Spinal cord (tissue), 10 donors: ENCODE measurements around the gene MARCHF10. TPM values are rescaled to one million over a fixed set of nuclear protein-coding genes. Genes with fewer than 3 reads are reported as not detected.

Experiments
- DNase-seq, 6 donors: peaks; one replicate each; pipeline versions ENCODE4 v3.0.0 to v3.0.0-alpha.2; 2013 to 2015; ENCODE audit warnings: low spot score in 6 of 6, low read depth in 4 of 6
- H3K27ac ChIP-seq: one replicate; pipeline ENCODE4 v1.5.1; 2013; ENCODE audit warnings: low read depth, low read length, control low read depth
- H3K27me3 ChIP-seq: one replicate; pipeline ENCODE4 v1.6.1; 2013; ENCODE audit warnings: low read length; ENCODE audit not compliant: control insufficient read depth, insufficient read depth
- H3K36me3 ChIP-seq: one replicate; pipeline ENCODE4 v1.6.1; 2013; ENCODE audit warnings: low read length; ENCODE audit not compliant: control insufficient read depth, insufficient read depth
- H3K4me1 ChIP-seq: one replicate; pipeline ENCODE4 v1.6.1; 2013; ENCODE audit warnings: low read length; ENCODE audit not compliant: control insufficient read depth, insufficient read depth
- H3K4me3 ChIP-seq: one replicate; pipeline ENCODE4 v1.5.1; 2013; ENCODE audit warnings: low read depth, low read length, control low read depth
- H3K9me3 ChIP-seq: one replicate; pipeline ENCODE4 v1.6.1; 2013; ENCODE audit warnings: low read length; ENCODE audit not compliant: control insufficient read depth, insufficient read depth
- WGBS: methylation state at CpG from one replicate; pipeline ENCODE4 v1.1.5; 2013; ENCODE audit warnings: missing lambda C conversion rate; ENCODE audit not compliant: insufficient coverage; 5-methylcytosine and 5-hydroxymethylcytosine counted together
- polyA plus RNA-seq, 2 donors: library from polyadenylated mRNA; unstranded; fragments of 120-200 nt; gene quantifications; one replicate each; pipeline ENCODE4 v1.2.1, GENCODE V29; 2013; ENCODE audit not compliant: insufficient read length in 2 of 2
- total RNA-seq, 2 donors: library from RNA; depleted of rRNA in 1 of 2; stranded (reverse); fragments of 120-200 nt in 1 of 2; fragments of >200 nt in 1 of 2; gene quantifications; one replicate each; pipeline versions ENCODE4 v1.2.3 to v1.2.4, GENCODE V29; 2013 to 2014
- donor health status: healthy.

Gene MARCHF10
- total and polyA plus RNA-seq, 4 donors = 0.59 to 3.6 (median 2.6) TPM

GRCh38 chr17:62805234-62805633 is 2.9 kb downstream of the MARCHF10 start:
- Histone ChIP-seq H3K36me3 (no peaks in the 10 kb centered on the region), H3K27me3 (peaks cover 2% of the 10 kb centered on the region), H3K9me3 (no peaks in the 10 kb centered on the region), H3K27ac (no peak overlapping the region), H3K4me1 (peaks cover 10% of the 10 kb centered on the region), H3K4me3 (no peak overlapping the region)
- no CpG with 5 or more reads among the region's 3 CpGs for WGBS
- no peak for DNase-seq

DNA sequence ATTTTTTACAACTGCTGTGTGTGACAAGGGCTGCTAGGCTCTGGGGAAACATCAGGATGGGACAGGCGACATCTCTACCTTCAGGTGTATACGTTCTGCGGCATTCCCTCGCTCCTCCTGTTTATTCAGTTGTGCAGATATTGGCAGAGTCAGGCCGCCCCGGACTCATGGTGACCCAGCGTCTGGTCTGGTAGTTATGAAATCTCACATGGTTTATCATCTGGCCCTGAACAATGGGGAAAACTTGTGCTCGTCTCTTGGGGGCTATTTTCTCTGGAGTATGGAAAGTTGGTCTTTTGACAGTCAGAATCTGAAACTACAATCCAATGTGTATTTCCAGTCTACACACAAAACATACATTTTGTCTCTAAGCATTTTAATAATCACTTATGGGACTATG is 3.3 kb downstream of the MARCHF10 start:
- Histone ChIP-seq H3K9me3 (no peaks in the 10 kb centered on the region), H3K27me3 (peaks cover 2% of the 10 kb centered on the region), H3K36me3 (no peaks in the 10 kb centered on the region), H3K4me1 (peaks cover 10% of the 10 kb centered on the region), H3K27ac (no peak overlapping the region), H3K4me3 (no peak overlapping the region)
- DNase-seq = no peak
- WGBS = 81% methylated on average over 5 of the region's 8 CpGs

- no peaks in the 10 kb centered on the region for H3K36me3 ChIP-seq
- H3K9me3 ChIP-seq = no peaks in the 10 kb centered on the region
- H3K27ac ChIP-seq = no peak overlapping the region
- no peak overlapping the region for H3K4me3 ChIP-seq
- H3K27me3 ChIP-seq = peaks cover 2% of the 10 kb centered on the region
- no peak for DNase-seq
- 86% methylated on average over 12 of the region's 12 CpGs for WGBS
- peaks cover 10% of the 10 kb centered on the region for H3K4me1 ChIP-seq
Observed at GRCh38 chr17:62804025-62804424, 4.1 kb downstream of the MARCHF10 start.

DNA sequence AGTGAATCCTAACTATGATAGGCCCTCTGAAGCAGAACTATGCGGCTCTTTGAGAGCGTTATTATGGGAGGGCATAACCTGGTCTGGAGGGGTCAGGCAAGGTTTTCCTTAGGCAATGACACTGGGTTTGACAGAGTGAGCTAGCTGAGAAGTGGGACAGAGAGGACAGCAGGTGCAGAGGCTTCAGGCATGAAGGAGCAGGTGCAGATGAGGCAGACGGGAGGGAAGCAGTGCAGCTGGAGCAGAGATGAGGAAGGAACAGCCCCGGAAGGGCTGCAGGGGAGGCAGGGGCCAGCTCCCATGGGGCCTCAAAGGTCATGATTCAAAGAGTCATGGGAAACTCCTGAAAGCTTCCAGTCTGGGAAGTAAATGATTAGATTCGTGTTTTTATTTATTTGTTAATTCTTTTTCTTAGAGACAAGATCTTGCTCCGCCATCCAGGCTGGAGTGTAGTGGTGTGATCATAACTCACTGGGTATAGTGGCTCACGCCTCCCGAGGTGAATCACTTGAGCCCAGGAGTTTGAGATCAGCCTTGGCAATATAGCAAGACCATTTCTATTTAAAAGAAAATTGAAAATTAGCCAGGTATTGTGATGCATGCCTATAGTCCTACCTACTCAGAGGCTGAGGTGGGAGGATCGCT is 5.4 kb downstream of the MARCHF10 start:
- Histone ChIP-seq H3K9me3 (no peaks in the 10 kb centered on the region), H3K4me3 (no peak overlapping the region), H3K36me3 (no peaks in the 10 kb centered on the region), H3K27ac (no peak overlapping the region), H3K27me3 (peaks cover 2% of the 10 kb centered on the region), H3K4me1 (peaks cover 5% of the 10 kb centered on the region)
- no peak for DNase-seq
- WGBS = 65% methylated on average over 5 of the region's 9 CpGs

DNA sequence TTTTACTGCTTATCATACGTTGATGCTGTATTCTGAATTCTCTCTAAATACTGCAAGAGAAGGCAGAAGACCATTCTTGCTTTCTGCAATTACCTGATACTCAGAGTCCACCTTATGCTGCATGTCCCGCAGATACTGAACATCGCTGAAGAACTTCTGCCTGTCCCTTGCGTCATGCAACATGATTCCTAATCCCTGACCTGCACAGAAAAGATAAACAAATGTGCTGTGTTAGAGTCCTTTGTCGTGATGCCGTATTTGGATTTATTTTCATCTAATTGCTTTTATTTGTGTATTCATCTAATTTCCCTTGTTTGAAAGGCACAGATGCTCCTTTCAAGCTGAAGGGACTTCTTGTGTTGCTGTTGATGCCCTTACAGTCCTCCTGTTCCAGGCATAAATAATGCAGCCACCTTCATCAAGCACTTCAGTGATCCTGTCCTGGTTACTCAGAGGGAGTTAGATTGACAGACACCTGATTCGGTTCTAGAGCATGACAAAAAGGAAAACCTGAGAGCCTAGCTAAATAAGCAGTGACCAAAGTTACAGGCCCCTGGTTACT is 6.5 kb downstream of the MARCHF10 start:
- H3K4me1 ChIP-seq = peaks cover 4% of the 10 kb centered on the region
- H3K27ac ChIP-seq = no peak overlapping the region
- no peaks in the 10 kb centered on the region for H3K27me3 ChIP-seq
- H3K4me3 ChIP-seq = no peak overlapping the region
- no peak for DNase-seq
- 83% methylated on average over 2 of the region's 7 CpGs for WGBS
- no peaks in the 10 kb centered on the region for H3K36me3 ChIP-seq
- H3K9me3 ChIP-seq = no peaks in the 10 kb centered on the region

GRCh38 chr17:62800585-62800984 is 7.5 kb downstream of the MARCHF10 start:
- DNase-seq = no peak
- Histone ChIP-seq H3K27ac (no peak overlapping the region), H3K36me3 (no peaks in the 10 kb centered on the region), H3K9me3 (no peaks in the 10 kb centered on the region), H3K27me3 (no peaks in the 10 kb centered on the region), H3K4me1 (peaks cover 4% of the 10 kb centered on the region), H3K4me3 (no peak overlapping the region)
- 41% methylated on average over 4 of the region's 7 CpGs for WGBS

DNA sequence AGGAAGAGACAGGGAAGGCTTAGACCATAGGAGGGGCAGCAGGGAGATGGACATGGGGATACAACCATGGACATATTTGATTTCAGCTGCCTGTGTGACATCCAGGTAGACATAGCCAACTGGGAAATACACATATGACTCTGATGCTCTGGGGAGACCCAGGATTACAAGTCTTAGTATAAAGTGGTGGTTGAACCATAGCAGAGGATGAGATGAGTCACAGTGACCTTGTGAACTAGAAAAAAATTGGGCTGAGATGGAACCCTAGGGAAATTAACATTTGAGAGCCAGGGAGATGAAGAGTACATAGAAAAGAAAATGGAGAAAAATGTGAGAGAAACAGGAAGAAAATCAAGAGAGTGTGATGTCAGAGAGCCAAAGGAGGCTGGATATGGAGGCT is 10.2 kb downstream of the MARCHF10 start:
- Histone ChIP-seq H3K9me3 (no peaks in the 10 kb centered on the region), H3K4me3 (no peak overlapping the region), H3K36me3 (no peaks in the 10 kb centered on the region), H3K27ac (no peak overlapping the region), H3K27me3 (no peaks in the 10 kb centered on the region), H3K4me1 (peaks cover 4% of the 10 kb centered on the region)
- no peak for DNase-seq

DNA sequence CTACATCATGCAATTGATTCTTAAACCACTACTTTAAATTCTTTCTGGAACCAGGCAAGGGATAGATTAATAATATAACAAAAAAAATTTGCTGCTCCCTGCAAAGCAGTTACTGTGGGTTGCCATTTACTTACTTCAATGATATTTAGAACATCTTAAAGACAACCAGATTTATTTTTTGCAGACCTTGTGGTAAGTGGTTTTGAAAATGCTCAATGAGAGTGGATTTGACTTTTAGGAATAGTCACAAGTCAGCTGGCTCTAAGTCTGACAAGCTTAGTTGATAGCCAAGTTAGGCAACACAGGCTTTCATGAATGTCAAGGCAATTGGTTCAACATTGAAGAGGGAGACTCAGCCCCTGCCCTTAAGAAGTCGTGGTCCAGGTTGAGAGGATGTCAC is 11.8 kb downstream of the MARCHF10 start:
- Histone ChIP-seq H3K27me3 (no peaks in the 10 kb centered on the region), H3K4me1 (no peaks in the 10 kb centered on the region), H3K4me3 (no peak overlapping the region), H3K9me3 (no peaks in the 10 kb centered on the region), H3K36me3 (no peaks in the 10 kb centered on the region), H3K27ac (no peak overlapping the region)
- no peak for DNase-seq
- WGBS = 90% methylated on average over 1 of the region's 1 CpG

DNA sequence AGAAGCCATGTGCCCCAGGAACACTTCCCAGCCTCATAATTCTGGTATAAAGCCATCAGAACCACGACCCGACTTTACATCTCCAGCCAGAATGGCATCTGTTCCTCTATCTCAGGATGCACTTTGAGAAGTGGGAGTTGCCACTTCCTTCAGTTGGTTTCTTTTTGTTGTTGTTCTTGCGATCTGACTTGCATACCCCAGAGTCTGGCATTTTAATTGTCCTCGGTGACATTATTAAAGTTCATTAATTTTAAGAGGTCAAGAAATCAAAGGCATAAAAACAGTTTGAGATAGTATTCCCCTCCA is 13.5 kb downstream of the MARCHF10 start:
- no peaks in the 10 kb centered on the region for H3K9me3 ChIP-seq
- WGBS = 80% methylated on average over 1 of the region's 4 CpGs
- no peaks in the 10 kb centered on the region for H3K4me1 ChIP-seq
- no peaks in the 10 kb centered on the region for H3K36me3 ChIP-seq
- H3K27ac ChIP-seq = no peak overlapping the region
- DNase-seq = no peak
- no peaks in the 10 kb centered on the region for H3K27me3 ChIP-seq
- no peak overlapping the region for H3K4me3 ChIP-seq

DNA sequence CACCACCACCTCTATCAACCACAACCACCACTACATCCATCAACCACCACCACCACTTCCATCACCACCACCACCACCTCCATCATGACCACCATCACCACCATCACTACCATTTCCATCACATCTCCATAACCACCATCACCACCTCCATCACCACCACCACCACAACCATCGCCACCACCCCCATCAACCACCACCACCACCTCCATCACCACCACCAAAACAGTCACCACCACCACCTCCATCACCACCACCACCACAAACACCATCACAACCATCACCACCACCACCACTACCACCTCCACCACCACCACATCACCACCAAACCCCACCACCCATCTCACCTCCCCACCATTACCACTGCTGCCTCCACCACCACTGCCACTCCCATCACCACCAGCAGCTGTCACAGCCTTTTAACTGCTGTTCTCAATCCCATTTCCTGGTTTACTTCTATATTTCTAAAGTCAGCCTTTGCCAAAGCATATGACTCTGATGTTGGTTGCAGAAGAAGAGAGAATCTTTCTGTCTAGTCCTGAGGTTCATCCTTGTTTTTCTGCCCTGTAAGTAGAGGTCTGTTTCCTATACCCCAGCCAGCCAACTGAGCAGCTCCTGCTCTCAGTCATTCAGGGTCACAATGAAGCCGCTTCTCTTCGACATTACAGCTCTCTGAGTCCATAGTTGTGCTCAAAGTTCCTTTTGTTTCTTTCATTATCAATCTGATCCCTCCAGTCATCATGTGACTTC is 14.0 kb downstream of the MARCHF10 start:
- Histone ChIP-seq H3K4me3 (no peak overlapping the region), H3K27me3 (no peaks in the 10 kb centered on the region), H3K36me3 (no peaks in the 10 kb centered on the region), H3K27ac (no peak overlapping the region), H3K4me1 (no peaks in the 10 kb centered on the region), H3K9me3 (no peaks in the 10 kb centered on the region)
- WGBS = 81% methylated on average over 3 of the region's 3 CpGs
- DNase-seq = no peak
